Raji (cell line): Measurements from ENCODE around the gene BMP7.

Source experiments
- POLR2A ChIP-seq: IDR thresholded peaks from 2 replicates; pipeline ENCODE4 v1.6.1; 2011; ENCODE audit warnings: low read depth, low read length, control low read depth; ENCODE audit not compliant: insufficient read depth

The BMP7 gene

GRCh38 chr20:57234556-57235251 lies 31.7 kb downstream of the BMP7 start:
- TF ChIP-seq POLR2A, result no peak

GRCh38 chr20:57231951-57232428 lies 34.5 kb downstream of the BMP7 start:
- no peak for TF ChIP-seq POLR2A

GRCh38 chr20:57231161-57231560 lies 35.3 kb downstream of the BMP7 start:
- no peak for TF ChIP-seq POLR2A

GRCh38 chr20:57230247-57230646 lies 36.2 kb downstream of the BMP7 start:
- TF ChIP-seq POLR2A, result no peak

GRCh38 chr20:57229490-57229889 lies 37.0 kb downstream of the BMP7 start:
- no peak for TF ChIP-seq POLR2A

DNA sequence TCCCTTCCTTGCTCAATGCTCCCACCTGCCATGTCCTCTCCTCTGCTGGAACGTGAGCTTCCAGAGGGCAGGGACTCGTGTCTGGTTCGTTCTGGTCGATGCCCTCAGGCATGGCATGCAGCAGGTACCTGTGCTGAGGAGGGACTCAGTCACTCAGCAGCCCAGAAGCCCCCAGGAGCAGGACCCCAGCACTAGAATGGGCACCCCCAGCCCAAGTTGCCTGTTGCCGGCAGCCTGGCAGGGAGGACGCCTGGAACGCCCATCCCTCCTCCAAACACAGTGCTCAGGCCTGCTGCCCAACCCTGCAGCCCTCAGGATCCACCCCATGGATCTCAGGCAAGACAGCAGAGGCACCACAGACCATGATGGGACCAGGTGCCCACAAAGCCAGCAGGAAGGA lies 40.6 kb downstream of the BMP7 start:
- no peak for TF ChIP-seq POLR2A

DNA sequence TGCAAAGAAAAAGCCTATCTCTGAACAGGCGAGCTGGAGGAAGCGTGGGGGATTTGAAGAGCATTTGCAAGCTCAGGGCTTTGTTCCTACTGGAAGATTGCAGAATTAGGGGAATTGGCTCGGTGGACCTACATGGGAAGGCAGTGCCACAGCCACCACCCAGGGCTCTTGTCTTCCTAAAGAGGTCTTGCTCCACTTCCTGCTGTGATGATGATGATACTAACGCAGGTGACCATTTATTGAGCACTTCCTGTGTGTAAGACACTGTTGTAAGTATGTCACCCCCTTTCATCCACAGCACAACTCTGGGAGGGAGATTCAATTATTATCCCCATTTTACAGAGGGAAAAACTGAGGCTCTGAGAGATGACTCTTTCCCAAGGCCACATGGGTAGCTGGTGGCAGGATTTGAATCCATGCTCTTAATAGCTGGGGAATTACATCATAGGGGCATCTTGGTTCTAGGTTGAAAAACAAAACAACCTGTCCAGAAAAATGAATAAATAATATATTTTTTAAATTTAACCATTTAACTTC lies 41.2 kb downstream of the BMP7 start:
- no peak for TF ChIP-seq POLR2A

GRCh38 chr20:57224641-57225138 lies 41.8 kb downstream of the BMP7 start:
- TF ChIP-seq POLR2A, result no peak

- TF ChIP-seq POLR2A, result no peak
Observed at GRCh38 chr20:57223648-57224489, 42.6 kb downstream of the BMP7 start.

DNA sequence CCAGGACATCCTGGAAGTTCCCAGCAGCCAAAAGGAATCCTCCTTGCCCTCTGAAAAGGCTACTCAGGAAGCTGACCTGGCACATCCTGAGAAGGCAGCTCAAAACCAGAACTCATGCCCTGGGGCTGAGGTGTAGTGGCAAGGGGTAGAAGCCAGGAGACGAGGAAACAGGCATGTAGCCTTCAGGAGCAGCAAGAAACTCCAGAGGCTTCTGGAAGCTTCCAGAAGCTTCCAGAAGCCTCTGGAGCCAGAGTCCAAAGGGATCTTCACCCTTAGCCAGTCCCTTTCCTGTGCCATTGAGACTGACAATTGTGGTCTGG lies 43.9 kb downstream of the BMP7 start:
- no peak for TF ChIP-seq POLR2A

GRCh38 chr20:57221916-57222630 lies 44.4 kb downstream of the BMP7 start:
- TF ChIP-seq POLR2A, result no peak

GRCh38 chr20:57220337-57221145 lies 45.9 kb downstream of the BMP7 start:
- TF ChIP-seq POLR2A, result no peak

DNA sequence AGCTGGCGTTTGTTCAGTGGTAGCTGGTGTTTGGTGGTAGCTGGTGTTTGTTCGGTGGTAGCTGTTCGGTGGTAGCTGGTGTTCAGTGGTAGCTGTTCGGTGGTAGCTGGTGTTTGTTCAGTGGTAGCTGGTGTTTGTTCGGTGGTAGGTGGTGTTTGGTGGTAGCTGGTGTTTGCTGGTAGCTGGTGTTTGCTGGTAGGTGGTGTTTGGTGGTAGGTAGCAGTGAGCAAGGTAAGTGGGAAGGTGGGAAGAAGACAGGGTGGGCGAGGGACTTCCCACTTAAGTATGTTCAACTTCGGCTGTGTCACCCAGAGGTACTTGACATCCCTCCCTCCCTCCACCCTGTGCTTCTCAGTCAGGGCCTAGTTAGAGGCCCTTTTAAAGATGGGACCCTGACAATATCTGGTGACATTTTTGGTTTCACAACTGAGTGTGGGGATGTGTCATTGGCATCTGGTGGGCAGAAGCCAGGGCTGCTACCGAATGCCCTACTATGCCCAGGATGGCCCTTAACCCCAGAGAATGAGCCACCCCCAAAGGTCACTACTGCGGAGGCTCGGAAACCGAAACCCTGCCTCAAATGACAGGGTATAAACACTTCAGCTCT lies 47.3 kb downstream of the BMP7 start:
- TF ChIP-seq POLR2A, result no peak

DNA sequence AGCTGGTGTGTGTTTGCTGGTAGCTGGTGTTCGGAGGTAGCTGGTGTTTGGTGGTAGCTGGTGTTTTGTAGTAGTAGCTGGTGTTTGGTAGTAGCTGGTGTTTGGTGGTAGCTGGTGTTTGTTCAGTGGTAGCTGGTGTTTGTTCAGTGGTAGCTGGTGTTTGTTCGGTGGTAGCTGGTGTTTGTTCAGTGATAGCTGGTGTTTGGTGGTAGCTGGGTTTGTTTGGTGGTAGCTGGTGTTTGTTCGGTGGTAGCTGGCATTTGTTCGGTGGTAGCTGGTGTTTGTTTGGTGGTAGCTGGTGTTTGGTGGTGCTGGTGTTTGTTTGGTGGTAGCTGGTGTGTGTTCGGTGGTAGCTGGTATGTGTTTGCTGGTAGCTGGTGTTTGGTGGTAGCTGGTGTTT lies 48.0 kb downstream of the BMP7 start:
- no peak for TF ChIP-seq POLR2A
